GM18511 (cell line): ENCODE results near the gene CST4.
"Not testable (repeated sequence)": the region's sequence is repeated elsewhere in the genome, so short reads cannot be mapped to it uniquely, and the experiment has no call there.

Experiments used
- ATAC-seq: cut with Tn5 transposase; IDR thresholded peaks from one replicate; pipeline ENCODE4 v1.9.1; 2021; ENCODE audit warnings: mild to moderate bottlenecking, moderate library complexity; ENCODE audit not compliant: unreplicated experiment

The CST4 gene

GRCh38 chr20:23662276-23662870 lies 26.5 kb downstream of the CST4 start:
- ATAC-seq: no peak

GRCh38 chr20:23661002-23661429 lies 27.8 kb downstream of the CST4 start:
- no peak for ATAC-seq

GRCh38 chr20:23659989-23660837 lies 28.6 kb downstream of the CST4 start:
- ATAC-seq: no peak

GRCh38 chr20:23659610-23659988 lies 29.2 kb downstream of the CST4 start:
- ATAC-seq: not testable (repeated sequence)

- no peak for ATAC-seq
These were observed 29.7 kb downstream of the CST4 start for GRCh38 chr20:23658989-23659609.

GRCh38 chr20:23658336-23658735 lies 30.5 kb downstream of the CST4 start:
- ATAC-seq: no peak

- no peak for ATAC-seq
These were observed 31.6 kb downstream of the CST4 start for GRCh38 chr20:23657202-23657601.

- ATAC-seq: no peak
These were observed 32.5 kb downstream of the CST4 start for GRCh38 chr20:23656372-23656771.

- ATAC-seq: peak; percentile 56
These were observed 33.2 kb downstream of the CST4 start for GRCh38 chr20:23655491-23656211.

- no peak for ATAC-seq
These were observed 34.1 kb downstream of the CST4 start for GRCh38 chr20:23654717-23655116.

- ATAC-seq: no peak
These were observed 34.8 kb downstream of the CST4 start for GRCh38 chr20:23654000-23654399.

GRCh38 chr20:23653400-23653938 lies 35.4 kb downstream of the CST4 start:
- ATAC-seq: no peak

GRCh38 chr20:23652926-23653325 lies 35.9 kb downstream of the CST4 start:
- ATAC-seq: no peak

GRCh38 chr20:23652371-23652770 lies 36.5 kb downstream of the CST4 start:
- ATAC-seq: no peak

- no peak for ATAC-seq
These were observed 37.7 kb downstream of the CST4 start for GRCh38 chr20:23651117-23651516.

GRCh38 chr20:23649830-23650417 lies 38.9 kb downstream of the CST4 start:
- ATAC-seq: no peak

GRCh38 chr20:23649242-23649641 lies 39.6 kb downstream of the CST4 start:
- ATAC-seq: no peak

GRCh38 chr20:23647346-23647745 lies 41.5 kb downstream of the CST4 start:
- ATAC-seq: no peak

- ATAC-seq: no peak
These were observed 42.5 kb downstream of the CST4 start for GRCh38 chr20:23646106-23646873.

- no peak for ATAC-seq
These were observed 43.3 kb downstream of the CST4 start for GRCh38 chr20:23645575-23645974.
